Tibial nerve (tissue), 4 donors: ENCODE measurements around the gene NEDD4.

ENCODE experiments used
- CTCF ChIP-seq, 5 experiments: fragments of 200-600 bp in 3 of 5; fragments of 450-650 bp in 2 of 5; sonication (generic) in 3 of 5; IDR thresholded peaks; one replicate each; pipeline ENCODE4 v1.5.1; 2016 to 2019; ENCODE audit warnings: antibody characterized with exemption in 5 of 5, mild to moderate bottlenecking in 3 of 5, moderate library complexity in 2 of 5
- EP300 ChIP-seq, 2 donors: sonication (generic); formaldehyde crosslinking; IDR thresholded peaks; one replicate each; pipeline ENCODE4 v1.6.1; 2017; ENCODE audit warnings: antibody characterized with exemption in 2 of 2, mild to moderate bottlenecking in 1 of 2
- POLR2A ChIP-seq, 2 donors: fragments of 450-650 bp; IDR thresholded peaks; one replicate each; pipeline ENCODE4 v1.6.1; 2017; ENCODE audit warnings: antibody characterized with exemption in 2 of 2, mild to moderate bottlenecking in 2 of 2, moderate library complexity in 2 of 2

GRCh38 chr15:55879181-55879580, 114.2 kb downstream of the NEDD4 start:
- no peak for TF ChIP-seq CTCF (IDR thresholded peaks at IDR 0.05)
- TF ChIP-seq POLR2A (IDR thresholded peaks at IDR 0.05), result no peak
- no peak for TF ChIP-seq EP300 (IDR thresholded peaks at IDR 0.05)
